Stimulated activated CD8-positive, alpha-beta memory T cell treated with anti-CD3 and anti-CD28 coated beads, Interleukin-2, amount 100 ng/mL, for 1 hour (primary cell): ENCODE results near the gene MOB3B.

ENCODE experiments used
- DNase-seq, 2 donors: peaks; one replicate each; pipeline ENCODE4 v3.0.0-alpha.2; 2020; ENCODE audit warnings: low read depth in 2 of 2

Gene MOB3B

GRCh38 chr9:27365707-27366376 lies 163.8 kb downstream of the MOB3B start:
- no peak for DNase-seq

GRCh38 chr9:27362447-27363210 lies 167.0 kb downstream of the MOB3B start:
- DNase-seq, result no peak

GRCh38 chr9:27361492-27361891 lies 168.1 kb downstream of the MOB3B start:
- no peak for DNase-seq

GRCh38 chr9:27359763-27360162 lies 169.9 kb downstream of the MOB3B start:
- no peak for DNase-seq

- no peak for DNase-seq
Observed at GRCh38 chr9:27358007-27358406, 171.6 kb downstream of the MOB3B start.

- DNase-seq, result no peak
Observed at GRCh38 chr9:27356446-27356845, 173.2 kb downstream of the MOB3B start.

- DNase-seq, result no peak
Observed at GRCh38 chr9:27355166-27355565, 174.4 kb downstream of the MOB3B start.

- DNase-seq, result no peak
Observed at GRCh38 chr9:27353474-27354229, 176.0 kb downstream of the MOB3B start.

GRCh38 chr9:27353166-27353473 lies 176.5 kb downstream of the MOB3B start:
- DNase-seq, result no peak

GRCh38 chr9:27352457-27353165 lies 177.0 kb downstream of the MOB3B start:
- DNase-seq, result no peak

- no peak for DNase-seq
Observed at GRCh38 chr9:27351438-27351837, 178.2 kb downstream of the MOB3B start.

- DNase-seq, result no peak
Observed at GRCh38 chr9:27350382-27350976, 179.1 kb downstream of the MOB3B start.

GRCh38 chr9:27349698-27350080 lies 179.9 kb downstream of the MOB3B start:
- DNase-seq, result no peak

- DNase-seq, result no peak
Observed at GRCh38 chr9:27348785-27349697, 180.6 kb downstream of the MOB3B start.

- no peak for DNase-seq
Observed at GRCh38 chr9:27347889-27348288, 181.7 kb downstream of the MOB3B start.

GRCh38 chr9:27344776-27345175 lies 184.8 kb downstream of the MOB3B start:
- no peak for DNase-seq

- DNase-seq, result no peak
Observed at GRCh38 chr9:27341545-27342294, 187.9 kb downstream of the MOB3B start.

GRCh38 chr9:27340961-27341511 lies 188.6 kb downstream of the MOB3B start:
- no peak for DNase-seq

GRCh38 chr9:27340285-27340674 lies 189.3 kb downstream of the MOB3B start:
- no peak for DNase-seq
